Glutamatergic neuron (in vitro differentiated cells): Measurements from ENCODE around the gene DCHS1. TPM values are rescaled to one million over a fixed set of nuclear protein-coding genes. Genes with fewer than 3 reads are reported as not detected.
"Not testable (repeated sequence)": the region's sequence is repeated elsewhere in the genome, so short reads cannot be mapped to it uniquely, and the experiment has no call there.

Experiments used
- DNase-seq: peaks from one replicate; pipeline ENCODE4 v3.0.0; 2022
- H3K27ac Mint-ChIP-seq: one replicate; pipeline ENCODE4 v1.8.0; 2020; ENCODE audit warnings: mild to moderate bottlenecking, mixed read lengths, inconsistent platforms; ENCODE audit not compliant: unreplicated experiment
- H3K27me3 Mint-ChIP-seq: one replicate; pipeline ENCODE4 v1.8.0; 2020; ENCODE audit warnings: mild to moderate bottlenecking, moderate library complexity, mixed read lengths, inconsistent platforms; ENCODE audit not compliant: unreplicated experiment
- H3K36me3 Mint-ChIP-seq: one replicate; pipeline ENCODE4 v1.8.0; 2020; ENCODE audit warnings: mild to moderate bottlenecking, mixed read lengths, inconsistent platforms; ENCODE audit not compliant: unreplicated experiment
- H3K4me1 Mint-ChIP-seq: one replicate; pipeline ENCODE4 v1.8.0; 2020; ENCODE audit warnings: mild to moderate bottlenecking, low read depth, mixed read lengths, inconsistent platforms; ENCODE audit not compliant: unreplicated experiment
- H3K4me3 Mint-ChIP-seq: one replicate; pipeline ENCODE4 v1.8.0; 2020; ENCODE audit warnings: mild to moderate bottlenecking, mixed read lengths, inconsistent platforms; ENCODE audit not compliant: unreplicated experiment
- H3K9me3 Mint-ChIP-seq: one replicate; pipeline ENCODE4 v1.8.0; 2020; ENCODE audit warnings: mild to moderate bottlenecking, moderate library complexity, mixed read lengths, inconsistent platforms; ENCODE audit not compliant: unreplicated experiment
- CTCF ChIP-seq: fragments of 200-600 bp; sonication (generic); IDR thresholded peaks from one replicate; pipeline ENCODE4 v1.5.0; 2021; ENCODE audit not compliant: partially characterized antibody, unreplicated experiment
- total RNA-seq: library from RNA; stranded (reverse); fragmentation: NEBNext Ultra II Directional; extraction: Animal tissue kit (Norgen Biotek cat#: 25700); gene quantifications from one replicate; pipeline ENCODE4 v1.2.1, GENCODE V29; 2021; ENCODE audit not compliant: unreplicated experiment

Gene DCHS1
- total RNA-seq, 1 donor from 2014 or later, result 91.5 TPM

GRCh38 chr11:6693342-6694228 lies 38.0 kb upstream of the DCHS1 start:
- Mint-ChIP-seq H3K27ac (no peak overlapping the region), H3K9me3 (no peaks in the 10 kb centered on the region)

DNA sequence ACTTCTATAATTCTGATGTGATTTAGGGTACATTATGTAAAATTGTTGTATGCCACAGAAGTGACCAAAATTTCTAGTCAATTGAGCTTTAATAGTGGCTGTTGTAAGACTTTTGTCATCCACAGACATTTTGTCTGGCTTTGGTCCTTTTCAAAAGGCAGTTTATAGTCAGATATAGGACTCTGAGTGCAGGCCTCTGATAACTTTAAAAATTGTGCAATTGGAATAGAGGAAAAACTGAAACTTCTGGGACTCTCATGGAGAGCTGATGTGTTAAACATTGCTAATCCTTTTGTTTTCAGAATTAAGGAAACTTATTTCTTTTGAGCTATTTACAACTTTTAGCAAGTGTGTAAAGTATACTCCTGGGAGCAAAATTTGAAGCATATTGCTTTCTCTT lies 36.5 kb upstream of the DCHS1 start:
- no peak overlapping the region for H3K27ac Mint-ChIP-seq
- DNase-seq, result no peak
- H3K27me3 Mint-ChIP-seq, result no peaks in the 10 kb centered on the region
- TF ChIP-seq CTCF, result no peak
- no peaks in the 10 kb centered on the region for H3K9me3 Mint-ChIP-seq
- peaks cover 7% of the 10 kb centered on the region for H3K36me3 Mint-ChIP-seq
- H3K4me1 Mint-ChIP-seq, result no peaks in the 10 kb centered on the region
- no peak overlapping the region for H3K4me3 Mint-ChIP-seq

More at GRCh38 chr11:6693342-6694228, 38.0 kb upstream of the DCHS1 start:
- H3K36me3 Mint-ChIP-seq, result peaks cover 7% of the 10 kb centered on the region
- TF ChIP-seq CTCF, result no peak
- DNase-seq, result no peak
- no peak overlapping the region for H3K4me3 Mint-ChIP-seq
- no peaks in the 10 kb centered on the region for H3K4me1 Mint-ChIP-seq
- no peaks in the 10 kb centered on the region for H3K27me3 Mint-ChIP-seq

DNA sequence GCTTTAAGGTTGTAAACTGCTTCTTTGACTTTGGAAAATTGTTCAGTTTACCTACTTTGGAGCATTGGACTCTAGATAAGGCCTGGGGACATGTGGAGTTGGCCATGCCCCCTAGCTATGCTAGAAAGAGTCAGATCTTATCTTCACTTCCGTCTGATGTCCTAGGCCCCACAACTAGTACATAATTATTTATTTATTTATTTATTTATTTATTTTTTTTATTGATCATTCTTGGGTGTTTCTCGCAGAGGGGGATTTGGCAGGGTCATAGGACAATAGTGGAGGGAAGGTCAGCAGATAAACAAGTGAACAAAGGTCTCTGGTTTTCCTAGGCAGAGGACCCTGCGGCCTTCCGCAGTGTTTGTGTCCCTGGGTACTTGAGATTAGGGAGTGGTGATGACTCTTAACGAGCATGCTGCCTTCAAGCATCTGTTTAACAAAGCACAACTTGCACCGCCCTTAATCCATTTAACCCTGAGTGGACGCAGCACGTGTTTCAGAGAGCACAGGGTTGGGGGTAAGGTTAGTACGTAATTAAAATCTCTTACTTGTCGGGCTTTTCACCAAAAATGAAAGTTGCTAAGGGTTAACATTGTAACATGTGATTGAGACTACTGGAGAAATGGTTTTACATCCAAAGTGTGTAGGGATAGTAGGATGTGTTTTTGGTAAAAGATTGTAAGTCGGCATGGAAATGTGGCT lies 35.0 kb upstream of the DCHS1 start:
- H3K27ac Mint-ChIP-seq, result peak overlapping the region; percentile 2
- H3K9me3 Mint-ChIP-seq, H3K4me1 Mint-ChIP-seq, H3K27me3 Mint-ChIP-seq, DNase-seq, H3K36me3 Mint-ChIP-seq, H3K4me3 Mint-ChIP-seq: not testable (repeated sequence)

GRCh38 chr11:6687876-6688275 lies 32.3 kb upstream of the DCHS1 start:
- DNase-seq, result no peak
- no peak overlapping the region for H3K4me3 Mint-ChIP-seq
- peaks cover 7% of the 10 kb centered on the region for H3K36me3 Mint-ChIP-seq
- no peak overlapping the region for H3K27ac Mint-ChIP-seq
- H3K4me1 Mint-ChIP-seq, result no peaks in the 10 kb centered on the region
- no peak for TF ChIP-seq CTCF
- peaks cover 2% of the 10 kb centered on the region for H3K27me3 Mint-ChIP-seq
- peaks cover 2% of the 10 kb centered on the region for H3K9me3 Mint-ChIP-seq

GRCh38 chr11:6686006-6686405 lies 30.4 kb upstream of the DCHS1 start:
- Mint-ChIP-seq H3K4me1 (peaks cover 2% of the 10 kb centered on the region), H3K27ac (no peak overlapping the region), H3K4me3 (no peak overlapping the region), H3K36me3 (peaks cover 7% of the 10 kb centered on the region), H3K27me3 (peaks cover 2% of the 10 kb centered on the region), H3K9me3 (peaks cover 3% of the 10 kb centered on the region)
- no peak for TF ChIP-seq CTCF
- DNase-seq, result no peak

DNA sequence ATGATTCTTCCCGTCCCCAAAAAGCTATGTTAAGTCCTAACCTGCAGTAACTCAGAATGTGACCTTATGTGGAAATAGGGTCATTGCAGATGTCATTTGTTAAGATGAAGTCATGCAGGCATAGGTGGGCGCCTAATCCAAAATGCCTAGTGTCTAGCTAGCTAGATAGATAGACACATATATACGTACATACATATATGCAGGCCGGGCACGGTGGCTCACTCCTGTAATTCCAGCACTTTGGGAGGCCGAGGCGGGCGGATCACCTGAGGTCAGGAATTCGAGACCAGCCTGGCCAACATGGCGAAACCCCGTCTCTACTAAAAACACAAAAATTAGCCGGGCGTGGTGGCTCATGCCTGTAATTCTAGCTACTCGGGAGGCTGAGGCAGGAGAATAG lies 28.5 kb upstream of the DCHS1 start:
- not testable (repeated sequence) for H3K9me3 Mint-ChIP-seq, H3K27me3 Mint-ChIP-seq, DNase-seq, H3K36me3 Mint-ChIP-seq, H3K4me1 Mint-ChIP-seq
- Mint-ChIP-seq H3K27ac (peak overlapping the region; percentile 65), H3K4me3 (peak overlapping the region; percentile 79)
